GM18951 (cell line): ENCODE data around the gene TACR2.
"Not testable (repeated sequence)": the region's sequence is repeated elsewhere in the genome, so short reads cannot be mapped to it uniquely, and the experiment has no call there.

Experiments
- POLR2A ChIP-seq: IDR thresholded peaks from 4 replicates; pipeline ENCODE4 v1.6.1; 2011; ENCODE audit warnings: mild to moderate bottlenecking; ENCODE audit not compliant: insufficient read length, insufficient read depth; ENCODE audit errors: extremely low read depth
- in situ Hi-C: fragments of 300-500 bp; cut with MboI; formaldehyde crosslinking; loops from one replicate; pipeline ENCODE4 v1.12.0; 2022; ENCODE audit warnings: low sequenced_read_pairs, mixed read lengths, inconsistent platforms; ENCODE audit not compliant: unreplicated experiment

TACR2 gene

DNA sequence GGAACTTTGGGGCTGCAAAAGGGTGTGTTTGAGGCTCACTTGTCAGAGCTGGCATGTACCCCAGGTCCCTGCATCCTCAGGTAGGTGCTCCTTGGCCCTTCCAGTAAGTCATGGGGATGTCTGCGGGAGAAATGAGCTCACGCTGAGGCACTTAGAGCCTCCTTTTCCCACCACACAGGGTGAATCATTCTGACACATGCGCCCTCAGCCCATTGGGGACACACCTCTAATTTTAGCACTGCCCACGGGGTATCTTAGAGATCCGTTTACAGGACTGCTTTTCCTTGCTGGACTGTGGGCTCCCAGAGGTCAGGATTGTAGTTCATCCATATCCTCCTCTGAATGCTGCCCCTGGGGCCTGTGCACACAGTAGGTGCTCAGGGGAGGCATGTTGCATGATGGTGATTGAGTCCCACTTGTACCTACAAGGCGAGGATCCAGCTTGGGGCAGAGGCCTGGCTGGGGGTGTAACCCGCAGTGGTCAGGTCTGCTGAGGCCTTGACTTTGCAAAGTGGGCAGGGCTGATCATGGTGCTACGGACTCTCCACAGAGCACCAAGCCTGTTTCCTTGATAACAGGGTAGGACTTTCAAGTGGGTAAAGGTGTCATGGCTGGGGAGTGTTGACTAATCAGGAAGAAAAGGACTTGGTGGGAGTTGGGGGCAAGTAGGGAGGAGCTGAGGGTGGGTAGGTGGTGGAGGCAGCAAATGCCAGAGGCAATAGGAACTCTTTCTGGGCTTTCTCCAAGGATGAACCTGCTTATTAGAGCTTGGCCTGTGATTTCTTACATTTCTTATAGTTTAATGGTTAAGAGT is 40.4 kb upstream of the TACR2 start:
- in situ Hi-C loops, result no loop called here
- no peak for TF ChIP-seq POLR2A

GRCh38 chr10:69455006-69455763 is 38.5 kb upstream of the TACR2 start:
- in situ Hi-C loops, result no loop called here
- TF ChIP-seq POLR2A, result no peak

GRCh38 chr10:69453795-69454194 is 37.1 kb upstream of the TACR2 start:
- in situ Hi-C loops, result no loop called here
- TF ChIP-seq POLR2A, result no peak

DNA sequence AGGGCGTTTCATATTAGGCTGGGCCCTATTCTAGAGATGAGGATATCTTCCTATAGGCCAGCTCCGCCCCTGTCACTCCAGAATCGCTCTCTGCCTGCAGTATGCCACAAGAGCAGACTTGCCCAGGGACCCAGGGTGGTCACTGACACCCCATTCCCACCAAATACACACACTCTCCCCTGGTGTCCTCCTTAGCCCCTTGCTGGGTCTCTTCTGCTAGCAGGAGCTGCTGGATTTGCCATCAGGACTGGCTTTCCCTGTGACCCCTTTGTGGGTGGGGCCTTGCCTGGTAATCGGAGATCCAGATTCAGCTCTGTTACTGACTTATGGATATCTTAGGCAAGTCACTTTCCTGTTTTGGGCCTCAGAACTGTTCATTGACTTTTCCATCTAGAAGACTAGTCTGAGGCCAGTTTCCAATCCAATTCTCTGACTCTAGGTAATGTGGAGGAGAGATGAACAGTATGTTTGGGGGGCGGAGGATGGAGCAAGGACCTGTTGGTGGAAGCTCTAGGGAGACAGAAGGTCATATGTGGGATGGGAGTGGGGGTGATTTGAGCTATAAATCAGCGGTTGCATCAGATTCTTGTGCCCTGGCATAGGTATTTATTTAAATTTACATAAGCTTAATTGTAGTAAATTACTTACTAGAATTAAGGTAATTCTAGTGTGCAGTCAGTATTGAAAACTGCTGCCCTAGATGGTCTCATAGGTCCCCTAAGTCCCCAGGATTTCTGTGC is 36.1 kb upstream of the TACR2 start:
- in situ Hi-C loops, result no loop called here
- TF ChIP-seq POLR2A, result no peak

- in situ Hi-C loops, result no loop called here
- no peak for TF ChIP-seq POLR2A
These were observed 35.1 kb upstream of the TACR2 start for GRCh38 chr10:69451784-69452251.

GRCh38 chr10:69451209-69451783 is 34.6 kb upstream of the TACR2 start, which contains the start of gene TSPAN15:
Gene TSPAN15, plus strand, starts transcription at chr10:69451465. Its CDS starts 130 bp downstream, at chr10:69451595.
- TF ChIP-seq POLR2A, result no peak

GRCh38 chr10:69450395-69450794 is 33.7 kb upstream of the TACR2 start:
- in situ Hi-C loops, result not testable (repeated sequence)

More at GRCh38 chr10:69451209-69451783, 34.6 kb upstream of the TACR2 start, which contains the start of gene TSPAN15:
- in situ Hi-C loops, result no loop called here

- in situ Hi-C loops, result no loop called here
- TF ChIP-seq POLR2A, result no peak
These were observed 33.1 kb upstream of the TACR2 start for GRCh38 chr10:69449841-69450240.

GRCh38 chr10:69446650-69447151 is 30.0 kb upstream of the TACR2 start:
- TF ChIP-seq POLR2A, result no peak
- in situ Hi-C loops, result no loop called here

DNA sequence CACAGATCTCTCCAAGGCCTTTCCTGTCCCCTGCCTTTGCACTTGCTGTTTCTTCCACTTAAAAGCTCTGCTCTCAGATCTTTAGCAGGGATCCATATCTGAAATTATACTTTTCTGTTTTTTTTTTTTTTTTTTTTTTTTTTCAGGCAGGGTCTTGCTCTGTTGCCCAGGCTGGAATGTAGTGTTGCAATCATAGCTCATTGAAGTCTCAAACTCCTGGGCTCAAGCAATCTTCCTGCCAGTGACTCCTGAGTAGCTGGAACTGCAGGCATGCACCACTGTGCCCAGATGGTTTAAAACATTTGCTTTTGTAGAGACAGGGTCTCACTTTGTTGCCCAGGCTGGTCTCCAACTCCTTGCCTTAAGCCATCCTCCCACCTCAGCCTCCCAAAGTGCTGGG is 29.5 kb upstream of the TACR2 start:
- no peak for TF ChIP-seq POLR2A
- in situ Hi-C loops, result no loop called here

GRCh38 chr10:69445041-69445440 is 28.3 kb upstream of the TACR2 start:
- TF ChIP-seq POLR2A, result no peak
- in situ Hi-C loops, result no loop called here

- in situ Hi-C loops, result no loop called here
- no peak for TF ChIP-seq POLR2A
These were observed 26.6 kb upstream of the TACR2 start for GRCh38 chr10:69443354-69443753.
